B cell (primary cell): ENCODE results near the gene TMEM150A.

ENCODE experiments used
- EZH2 ChIP-seq: IDR thresholded peaks from 2 replicates; pipeline ENCODE4 v1.6.1; 2012; ENCODE audit warnings: borderline replicate concordance, low read depth, mild to moderate bottlenecking, moderate library complexity, low read length; ENCODE audit not compliant: insufficient read depth, poor library complexity, severe bottlenecking
- TF ChIP-seq, protein P1 (sequence below): fragments of 200-600 bp; IDR thresholded peaks from one replicate; pipeline ENCODE4 v1.8.0; 2022; ENCODE audit warnings: antibody characterized with exemption, mild to moderate bottlenecking

GRCh38 chr2:85584354-85584856, 18.1 kb downstream of the TMEM150A start, which contains the start of gene VAMP5:
- TF ChIP-seq EZH2 = no peak
- TF ChIP-seq, protein P1, sequence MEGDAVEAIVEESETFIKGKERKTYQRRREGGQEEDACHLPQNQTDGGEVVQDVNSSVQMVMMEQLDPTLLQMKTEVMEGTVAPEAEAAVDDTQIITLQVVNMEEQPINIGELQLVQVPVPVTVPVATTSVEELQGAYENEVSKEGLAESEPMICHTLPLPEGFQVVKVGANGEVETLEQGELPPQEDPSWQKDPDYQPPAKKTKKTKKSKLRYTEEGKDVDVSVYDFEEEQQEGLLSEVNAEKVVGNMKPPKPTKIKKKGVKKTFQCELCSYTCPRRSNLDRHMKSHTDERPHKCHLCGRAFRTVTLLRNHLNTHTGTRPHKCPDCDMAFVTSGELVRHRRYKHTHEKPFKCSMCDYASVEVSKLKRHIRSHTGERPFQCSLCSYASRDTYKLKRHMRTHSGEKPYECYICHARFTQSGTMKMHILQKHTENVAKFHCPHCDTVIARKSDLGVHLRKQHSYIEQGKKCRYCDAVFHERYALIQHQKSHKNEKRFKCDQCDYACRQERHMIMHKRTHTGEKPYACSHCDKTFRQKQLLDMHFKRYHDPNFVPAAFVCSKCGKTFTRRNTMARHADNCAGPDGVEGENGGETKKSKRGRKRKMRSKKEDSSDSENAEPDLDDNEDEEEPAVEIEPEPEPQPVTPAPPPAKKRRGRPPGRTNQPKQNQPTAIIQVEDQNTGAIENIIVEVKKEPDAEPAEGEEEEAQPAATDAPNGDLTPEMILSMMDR = no peak
